ENCODE results near the gene CPEB4. TPM values are rescaled to one million over a fixed set of nuclear protein-coding genes. Genes with fewer than 3 reads are reported as not detected.

The CPEB4 gene
- total RNA-seq, 2 experiments from 2014 or later = 12.2 to 12.3 TPM

DNA sequence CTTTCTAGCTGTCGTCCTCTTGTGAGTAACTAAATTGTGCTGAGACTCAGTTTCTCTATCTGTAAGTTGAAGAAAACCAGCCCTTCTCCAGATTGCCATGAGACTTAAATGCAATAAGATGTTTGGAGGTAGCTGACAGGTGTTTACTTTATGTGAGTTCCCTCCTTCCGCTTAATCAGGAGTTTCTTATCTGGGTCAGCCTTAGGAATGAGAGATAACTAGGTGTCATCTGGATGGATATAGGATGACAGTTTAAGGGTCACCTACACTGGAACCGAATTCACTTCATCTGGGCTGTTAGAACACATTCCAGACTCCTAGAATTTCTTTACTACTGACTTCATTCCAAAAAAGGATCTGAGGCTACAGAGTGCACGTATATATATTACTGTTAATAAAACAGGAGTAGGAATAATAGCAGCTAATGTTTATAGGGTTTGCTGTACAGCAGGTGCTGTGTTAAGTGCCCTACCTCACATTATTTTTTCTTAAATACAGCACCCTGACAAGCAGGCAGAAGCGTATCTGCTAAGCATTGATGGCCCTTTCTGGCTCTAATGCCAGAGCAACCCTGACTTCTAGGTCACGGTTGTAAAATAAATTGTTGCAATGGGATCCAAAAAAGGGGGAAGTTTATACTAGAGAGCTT, 30.0 kb upstream of the CPEB4 start:
- CTCF ChIA-PET = interaction anchor here (0.6 to 0.7 kb wide), 2 partner anchors 20 to 37 kb away, joined by 3 to 4 read pairs; no protein-coding TSS in a partner anchor
- POLR2A ChIA-PET = no interaction called here

GRCh38 chr5:173858670-173859407, 29.3 kb upstream of the CPEB4 start:
- POLR2A ChIA-PET = no interaction called here
- CTCF ChIA-PET = interaction anchor here (0.6 kb wide), 1 partner anchor 755 kb away, joined by 3 read pairs; no protein-coding TSS in a partner anchor

DNA sequence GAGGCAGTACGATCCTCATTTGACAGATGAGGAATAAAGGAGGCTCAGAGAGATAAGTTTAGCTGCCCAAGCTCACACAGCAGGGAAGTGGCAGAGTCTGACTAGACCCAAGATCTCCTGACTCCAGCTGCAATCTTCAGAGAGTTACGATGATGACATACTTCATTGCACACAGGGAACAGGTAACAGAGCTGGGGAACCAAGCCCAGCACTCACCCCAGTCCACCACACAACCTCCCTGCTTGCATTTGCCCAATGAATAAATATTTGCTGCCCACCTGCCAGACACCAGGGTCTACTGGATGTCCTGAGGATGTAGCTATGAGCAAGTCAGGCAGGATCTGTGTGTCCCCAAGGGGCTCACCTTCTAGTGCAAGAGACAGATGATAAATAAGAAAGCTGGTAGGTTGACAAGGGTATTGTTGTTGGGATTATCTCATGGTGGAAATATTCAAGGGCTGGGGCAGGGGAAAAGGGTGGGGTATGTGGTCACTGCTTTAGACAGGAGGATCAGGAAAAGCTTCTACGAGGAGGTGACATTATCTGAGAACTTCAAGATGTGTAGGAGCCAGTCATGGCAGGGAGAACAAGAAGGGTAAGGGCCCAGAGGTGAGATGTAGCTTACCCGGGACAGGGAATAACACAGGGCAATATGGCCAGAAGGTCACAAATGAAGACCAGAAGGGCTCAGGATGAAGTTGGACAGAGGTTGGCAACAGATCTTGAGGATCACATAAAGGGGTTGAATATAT, 28.6 kb upstream of the CPEB4 start:
- ChIA-PET CTCF (interaction anchor here (0.6 kb wide), 1 partner anchor 755 kb away, joined by 3 read pairs; no protein-coding TSS in a partner anchor), POLR2A (interaction anchor here (0.6 kb wide), 1 partner anchor 80 kb away, joined by 5 read pairs; no protein-coding TSS in a partner anchor)

DNA sequence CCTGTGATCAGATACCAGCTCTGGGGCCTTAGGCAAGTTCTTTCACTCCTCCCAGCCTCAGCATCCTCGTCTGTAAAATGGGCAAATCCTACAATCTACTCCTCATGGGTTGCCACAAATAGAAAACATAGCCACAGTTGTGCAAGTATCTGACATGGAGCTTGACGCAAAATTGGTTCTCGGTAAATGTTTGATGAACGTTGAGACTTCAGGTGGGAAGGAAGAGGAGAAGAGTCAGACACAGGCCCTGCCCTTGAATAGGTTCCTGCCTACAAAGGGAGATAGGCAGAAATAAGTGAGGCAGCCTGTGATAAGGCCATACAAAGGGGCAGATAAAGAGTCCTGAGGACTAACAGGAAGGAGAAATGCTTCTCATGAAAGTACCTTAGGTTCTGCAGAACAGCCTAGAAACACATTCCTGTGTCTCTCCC, 26.1 kb upstream of the CPEB4 start:
- CTCF ChIA-PET = no interaction called here
- POLR2A ChIA-PET = no interaction called here

DNA sequence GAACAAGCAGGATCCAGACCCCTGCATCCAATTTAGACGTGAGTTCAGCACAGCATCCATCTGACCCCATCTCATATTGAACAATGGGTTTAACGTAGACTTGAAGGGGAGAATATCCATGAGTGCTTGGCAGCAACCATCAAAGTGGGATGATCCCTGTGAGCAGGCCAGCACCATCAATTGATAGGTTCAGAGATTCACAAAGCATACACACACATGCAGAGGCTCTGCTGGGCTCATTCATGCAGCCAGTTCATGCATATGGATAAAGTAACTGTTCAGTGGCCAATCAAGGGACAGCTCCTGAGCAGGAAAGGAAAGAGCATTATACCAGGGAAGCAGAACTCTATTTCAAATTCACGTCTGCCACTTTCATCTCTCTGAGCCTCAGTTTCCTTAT, 24.8 kb upstream of the CPEB4 start:
- POLR2A ChIA-PET = no interaction called here

DNA sequence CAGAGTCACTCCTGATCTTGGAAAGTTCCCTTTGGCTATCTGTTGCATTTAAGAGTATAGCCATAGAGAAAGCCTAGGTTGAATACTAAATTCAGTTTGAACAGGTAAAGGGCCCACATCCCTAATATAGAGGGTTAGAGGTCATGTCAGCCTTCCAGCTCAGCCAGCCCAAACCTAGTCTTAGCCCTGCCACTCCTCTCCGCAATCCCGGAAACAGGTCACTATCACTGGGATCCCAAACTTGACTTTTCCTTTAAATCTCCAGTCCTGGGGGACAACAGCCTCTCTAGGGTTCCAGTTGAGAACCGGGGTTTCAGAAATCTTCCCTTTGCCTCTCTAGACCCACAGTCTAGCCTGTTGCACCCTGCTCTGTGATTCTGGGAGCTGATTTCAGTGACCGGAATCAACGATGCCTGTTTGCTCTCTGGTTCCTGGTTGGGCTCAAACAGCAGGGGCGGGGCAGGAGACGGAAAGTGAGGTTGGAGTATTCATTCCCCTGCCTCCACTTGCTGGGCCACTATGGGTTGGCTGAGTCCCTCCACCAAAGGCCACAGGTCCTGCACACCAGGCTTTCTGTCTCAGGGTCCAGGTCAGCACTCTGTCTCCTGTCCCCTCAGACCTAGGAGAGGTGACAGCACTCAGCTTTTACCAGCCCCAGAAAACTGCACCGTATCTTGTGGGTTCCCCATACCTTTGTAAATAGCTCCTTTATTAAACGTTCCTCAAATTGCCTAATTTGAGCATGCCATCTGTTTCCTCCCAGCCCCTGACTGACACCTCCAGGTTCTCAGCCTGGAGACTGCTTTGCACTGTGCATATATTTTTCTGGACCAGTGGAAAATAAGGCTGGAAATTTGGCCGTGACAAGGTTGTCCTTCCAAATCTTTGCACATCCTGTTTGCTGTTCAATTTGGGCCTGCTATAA, 23.8 kb upstream of the CPEB4 start:
- POLR2A ChIA-PET = no interaction called here
- CTCF ChIA-PET = no interaction called here

More for the DNA sequence above, 24.8 kb upstream of the CPEB4 start:
- CTCF ChIA-PET = no interaction called here

- CTCF ChIA-PET = no interaction called here
- POLR2A ChIA-PET = interaction anchor here (0.7 kb wide), 1 partner anchor 41 kb away, joined by 8 read pairs; no protein-coding TSS in a partner anchor
Measured at GRCh38 chr5:173866243-173866857, 21.8 kb upstream of the CPEB4 start.

GRCh38 chr5:173866858-173867679, 21.1 kb upstream of the CPEB4 start:
- ChIA-PET POLR2A (interaction anchor here (0.7 kb wide), 1 partner anchor 42 kb away, joined by 8 read pairs; no protein-coding TSS in a partner anchor), CTCF (no interaction called here)

DNA sequence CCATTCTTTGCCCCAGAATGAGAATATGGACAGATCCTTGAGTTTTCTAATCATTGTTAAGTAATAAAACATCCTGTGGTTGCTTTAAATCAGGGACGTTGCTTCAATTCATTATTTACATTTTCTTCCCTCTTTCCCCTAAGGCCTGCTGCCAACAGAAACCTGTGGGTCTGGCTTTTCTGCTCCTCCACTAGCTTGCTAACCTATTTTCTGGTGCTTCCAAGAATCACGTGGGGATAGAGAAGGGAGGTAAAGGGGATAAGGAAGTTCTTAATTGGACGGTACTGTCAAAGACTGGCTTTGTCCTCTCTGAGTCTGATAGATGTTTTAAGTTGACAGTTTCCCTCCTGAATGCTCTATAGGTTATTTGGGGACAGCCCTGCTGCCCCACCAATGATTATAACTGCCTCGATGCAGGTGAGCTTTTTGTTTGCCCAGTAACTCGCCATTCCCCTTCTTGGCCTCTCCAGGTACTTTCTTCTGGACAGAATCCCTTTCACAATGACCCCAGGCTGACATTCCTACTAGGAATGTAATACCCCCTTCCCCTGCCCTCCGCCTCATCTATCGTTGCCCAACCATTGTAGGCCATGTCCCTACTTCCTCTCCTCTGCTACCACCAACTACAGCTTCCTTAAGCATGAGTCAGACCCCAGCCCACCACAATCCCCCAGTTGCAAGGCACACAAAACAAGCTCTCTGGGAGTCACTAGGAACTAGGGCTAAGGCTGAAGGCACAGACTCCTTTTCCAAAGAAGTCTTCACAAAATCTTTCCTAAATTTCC, 19.9 kb upstream of the CPEB4 start:
- ChIA-PET POLR2A (no interaction called here), CTCF (no interaction called here)

- CTCF ChIA-PET = no interaction called here
- POLR2A ChIA-PET = no interaction called here
Measured at GRCh38 chr5:173869316-173869715, 18.8 kb upstream of the CPEB4 start.

- ChIA-PET POLR2A (no interaction called here), CTCF (interaction anchor here (0.7 kb wide), 1 partner anchor 373 kb away, joined by 3 read pairs; no protein-coding TSS in a partner anchor)
Measured at GRCh38 chr5:173872957-173873305, 15.2 kb upstream of the CPEB4 start.

DNA sequence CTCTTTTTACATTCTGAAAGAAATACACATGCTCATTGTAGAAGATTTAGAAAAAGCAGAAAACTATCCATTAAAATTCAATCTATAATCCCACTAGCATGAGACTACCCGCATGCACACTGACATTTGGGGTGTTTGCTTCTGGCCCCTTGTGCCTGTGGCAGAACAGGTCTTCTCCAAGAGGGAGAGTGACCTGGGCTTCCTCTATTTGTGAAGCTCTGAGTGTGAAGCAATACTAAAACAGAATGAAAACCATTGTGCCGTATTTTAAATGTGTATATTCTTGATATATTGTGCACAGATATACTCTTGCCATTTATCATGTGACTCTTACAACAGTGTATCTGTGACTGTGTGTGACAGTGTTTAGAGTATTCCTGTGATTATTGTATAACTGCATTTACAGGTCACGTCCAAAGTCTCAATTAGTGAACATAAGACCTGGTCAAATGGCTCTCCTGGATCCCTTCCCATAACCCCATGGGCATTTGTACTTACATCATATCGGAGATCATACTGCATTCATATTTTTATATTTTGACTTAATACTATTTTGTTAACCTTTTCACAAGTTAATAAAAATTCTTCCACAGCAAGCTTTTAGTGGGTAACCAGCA, 14.7 kb upstream of the CPEB4 start:
- ChIA-PET CTCF (no interaction called here), POLR2A (no interaction called here)

GRCh38 chr5:173875189-173875588, 13.0 kb upstream of the CPEB4 start:
- ChIA-PET CTCF (no interaction called here), POLR2A (no interaction called here)

GRCh38 chr5:173878224-173878967, 9.8 kb upstream of the CPEB4 start:
- POLR2A ChIA-PET = interaction anchor here (0.8 kb wide), 1 partner anchor 25 kb away, joined by 3 read pairs; no protein-coding TSS in a partner anchor

GRCh38 chr5:173880306-173880985, 7.7 kb upstream of the CPEB4 start:
- ChIA-PET POLR2A (no interaction called here), CTCF (no interaction called here)

More at GRCh38 chr5:173878224-173878967, 9.8 kb upstream of the CPEB4 start:
- CTCF ChIA-PET = no interaction called here

Data from activated CD8-positive, alpha-beta memory T cell treated with anti-CD3 and anti-CD28 coated beads for 36 hours (primary cell).